Activated T-cell treated with anti-CD3 and anti-CD28 coated beads, Interleukin-2, amount 50 U/mL, for 48 hours (primary cell): ENCODE results near the gene SYNJ2BP.

Experiments
- DNase-seq, 2 experiments: peaks; one replicate each; pipeline ENCODE4 v3.0.0-alpha.2; 2020

SYNJ2BP gene

GRCh38 chr14:70391493-70392391 is 25.1 kb downstream of the SYNJ2BP start:
- no peak for DNase-seq

- no peak for DNase-seq
These were observed 34.4 kb downstream of the SYNJ2BP start for GRCh38 chr14:70382536-70382935.

GRCh38 chr14:70380824-70381223 is 36.1 kb downstream of the SYNJ2BP start:
- DNase-seq: no peak

- DNase-seq: no peak
These were observed 38.2 kb downstream of the SYNJ2BP start for GRCh38 chr14:70378696-70379095.
